Liver (tissue), 9 donors: Measurements from ENCODE around the gene CAPN15. TPM values are rescaled to one million over a fixed set of nuclear protein-coding genes. Genes with fewer than 3 reads are reported as not detected.
"Not testable (repeated sequence)": the region's sequence is repeated elsewhere in the genome, so short reads cannot be mapped to it uniquely, and the experiment has no call there.

Experiments used
- DNase-seq: peaks from one replicate; pipeline ENCODE4 v3.0.0-alpha.2; 2017; ENCODE audit warnings: low spot score
- H3K27ac ChIP-seq, 2 donors: one replicate each; pipeline ENCODE4 v1.7.0; 2013; ENCODE audit warnings: inconsistent platforms in 2 of 2, low read length in 2 of 2, control low read depth in 1 of 2, low read depth in 1 of 2, mild to moderate bottlenecking in 1 of 2
- H3K27me3 ChIP-seq, 4 donors: one replicate each; pipeline versions ENCODE4 v1.6.1 to v1.7.0; 2013; ENCODE audit warnings: low read length in 3 of 4, inconsistent platforms in 1 of 4, mild to moderate bottlenecking in 1 of 4, moderate library complexity in 1 of 4; ENCODE audit not compliant: control insufficient read depth in 4 of 4, insufficient read depth in 4 of 4
- H3K36me3 ChIP-seq, 4 donors: one replicate each; pipeline versions ENCODE4 v1.6.1 to v1.7.0; 2013; ENCODE audit warnings: low read length in 3 of 4, mild to moderate bottlenecking in 3 of 4, low read depth in 1 of 4, moderate library complexity in 1 of 4; ENCODE audit not compliant: control insufficient read depth in 4 of 4, insufficient read depth in 3 of 4
- H3K4me1 ChIP-seq, 4 donors: one replicate each; pipeline versions ENCODE4 v1.6.1 to v1.7.0; 2013; ENCODE audit warnings: low read length in 3 of 4, mild to moderate bottlenecking in 3 of 4, moderate library complexity in 1 of 4; ENCODE audit not compliant: control insufficient read depth in 4 of 4, insufficient read depth in 4 of 4
- H3K4me3 ChIP-seq, 3 donors: one replicate each; pipeline versions ENCODE4 v1.6.1 to v1.7.0; 2013; ENCODE audit warnings: low read length in 3 of 3, control low read depth in 1 of 3, low read depth in 1 of 3, mild to moderate bottlenecking in 1 of 3
- H3K9ac ChIP-seq, 2 donors: one replicate each; pipeline ENCODE4 v1.7.0; 2013; ENCODE audit warnings: low read length in 2 of 2, mild to moderate bottlenecking in 2 of 2, moderate library complexity in 2 of 2, control low read depth in 1 of 2, low read depth in 1 of 2
- H3K9me3 ChIP-seq, 4 donors: one replicate each; pipeline versions ENCODE4 v1.6.1 to v1.7.0; 2013; ENCODE audit warnings: low read length in 3 of 4; ENCODE audit not compliant: control insufficient read depth in 4 of 4
- ATF3 ChIP-seq: IDR thresholded peaks from 2 replicates; pipeline ENCODE4 v1.6.1; 2016; ENCODE audit warnings: antibody characterized with exemption
- CTCF ChIP-seq: fragments of 150-350 bp; IDR thresholded peaks from 2 replicates; pipeline ENCODE4 v1.5.1; 2017; ENCODE audit warnings: improper control_type of control experiment, low read depth, low read length; ENCODE audit not compliant: missing input control
- EGR1 ChIP-seq, 2 donors: IDR thresholded peaks; 2 replicates each; pipeline ENCODE4 v1.6.1; 2016 to 2018; ENCODE audit warnings: antibody characterized with exemption in 2 of 2, low read depth in 2 of 2
- FOXA2 ChIP-seq: IDR thresholded peaks from 2 replicates; pipeline ENCODE4 v1.6.1; 2016; ENCODE audit warnings: antibody characterized with exemption
- HNF4A ChIP-seq, 2 donors: conservative IDR thresholded peaks; 2 replicates each; pipeline ENCODE4 v1.6.1; 2016; ENCODE audit warnings: antibody characterized with exemption in 2 of 2, mild to moderate bottlenecking in 2 of 2
- HNF4G ChIP-seq: IDR thresholded peaks from 2 replicates; pipeline ENCODE4 v1.6.1; 2016; ENCODE audit warnings: antibody characterized with exemption
- JUND ChIP-seq, 2 donors: IDR thresholded peaks; 2 replicates each; pipeline ENCODE4 v1.6.1; 2016; ENCODE audit warnings: antibody characterized with exemption in 2 of 2
- MAX ChIP-seq: IDR thresholded peaks from 2 replicates; pipeline ENCODE4 v1.6.1; 2016; ENCODE audit warnings: antibody characterized with exemption
- NR2F2 ChIP-seq: IDR thresholded peaks from 2 replicates; pipeline ENCODE4 v1.6.1; 2016; ENCODE audit warnings: antibody characterized with exemption
- RAD21 ChIP-seq, 2 donors: IDR thresholded peaks; 2 replicates each; pipeline ENCODE4 v1.6.1; 2016; ENCODE audit warnings: antibody characterized with exemption in 2 of 2, mild to moderate bottlenecking in 2 of 2
- REST ChIP-seq: IDR thresholded peaks from 2 replicates; pipeline ENCODE4 v1.6.1; 2016; ENCODE audit warnings: antibody characterized with exemption, mild to moderate bottlenecking
- RXRA ChIP-seq, 2 donors: IDR thresholded peaks; 2 replicates each; pipeline ENCODE4 v1.6.1; 2017 to 2018; ENCODE audit warnings: antibody characterized with exemption in 2 of 2, mild to moderate bottlenecking in 1 of 2
- SP1 ChIP-seq: IDR thresholded peaks from 2 replicates; pipeline ENCODE4 v1.6.1; 2018; ENCODE audit warnings: antibody characterized with exemption, mild to moderate bottlenecking
- TAF1 ChIP-seq: conservative IDR thresholded peaks from 2 replicates; pipeline ENCODE4 v1.6.1; 2016; ENCODE audit warnings: antibody characterized with exemption, mild to moderate bottlenecking
- YY1 ChIP-seq: IDR thresholded peaks from 2 replicates; pipeline ENCODE4 v1.6.1; 2016; ENCODE audit warnings: antibody characterized with exemption, mild to moderate bottlenecking
- ZBTB33 ChIP-seq: IDR thresholded peaks from 2 replicates; pipeline ENCODE4 v1.6.1; 2016; ENCODE audit warnings: antibody characterized with exemption
- WGBS: extraction: QIAGEN DNeasy Blood & Tissue Kit; methylation state at CpG from one replicate; pipeline ENCODE4 v1.1.7; 2013; 5-methylcytosine and 5-hydroxymethylcytosine counted together
- polyA plus RNA-seq, 2 donors: library from polyadenylated mRNA; stranded (reverse) in 1 of 2; unstranded in 1 of 2; fragments of 200-250 nt in 1 of 2; fragments of >200 nt in 1 of 2; fragmentation: Nextera tagmentation in 1 of 2; extraction: Ambion mirVana in 1 of 2; gene quantifications; one replicate each; pipeline versions ENCODE4 v1.2.1 to v1.2.3, GENCODE V29; 2013 to 2015
- total RNA-seq, 2 donors: library from RNA; depleted of rRNA; stranded (reverse); fragments of >200 nt; gene quantifications; one replicate each; pipeline ENCODE4 v1.2.3, GENCODE V29; 2014
- donor health status: healthy.
- donor health status: healthy.
- donor health status: healthy.
- donor health status: healthy.
- donor health status: healthy.

Gene CAPN15
- total and polyA plus RNA-seq, 4 donors, result 5.9 to 37.2 (median 21.6) TPM

GRCh38 chr16:596736-597060, 69.2 kb downstream of the CAPN15 start:
- 88% methylated on average over 12 of the region's 12 CpGs for WGBS
- Histone ChIP-seq H3K36me3 (peaks cover 0 to 4% (median 2%) of the 10 kb centered on the region in 4 donors), H3K9ac (no peak overlapping the region), H3K27me3 (no peaks in the 10 kb centered on the region), H3K4me1 (peaks cover 24 to 64% (median 52%) of the 10 kb centered on the region in 4 donors), H3K27ac (peak overlapping the region; percentile 6 to 92), H3K4me3 (no peak overlapping the region), H3K9me3 (no peaks in the 10 kb centered on the region)
- no peak for TF ChIP-seq HNF4G
- no peak for TF ChIP-seq YY1
- TF ChIP-seq CTCF, result no peak
- no peak for TF ChIP-seq RXRA (IDR thresholded peaks at IDR 0.05)
- TF ChIP-seq HNF4A (conservative IDR thresholded peaks at IDR 0.05), result no peak
- no peak for TF ChIP-seq SP1
- no peak for TF ChIP-seq ZBTB33
- TF ChIP-seq NR2F2, result no peak
- no peak for TF ChIP-seq RAD21 (IDR thresholded peaks at IDR 0.05)
- TF ChIP-seq ATF3, result no peak
- TF ChIP-seq JUND (IDR thresholded peaks at IDR 0.05), result no peak
- TF ChIP-seq MAX, result no peak
- no peak for TF ChIP-seq TAF1
- no peak for TF ChIP-seq REST
- TF ChIP-seq FOXA2, result no peak
- TF ChIP-seq EGR1 (IDR thresholded peaks at IDR 0.05; ENCODE audit: low read depth in 2 of 2), result no peak
- no peak for DNase-seq

- DNase-seq, H3K27ac ChIP-seq, H3K9me3 ChIP-seq, H3K36me3 ChIP-seq, H3K9ac ChIP-seq, H3K27me3 ChIP-seq, H3K4me3 ChIP-seq: not testable (repeated sequence)
- WGBS, result 95% methylated on average over 7 of the region's 7 CpGs
- H3K4me1 ChIP-seq, result peaks cover 17 to 55% (median 43%) of the 10 kb centered on the region in 4 donors
These were observed 70.1 kb downstream of the CAPN15 start for GRCh38 chr16:597655-598054.
